GM21619 (cell line): ENCODE data around the gene MSANTD3.

Experiments
- ATAC-seq: cut with Tn5 transposase; IDR thresholded peaks from one replicate; pipeline ENCODE4 v1.9.1; 2021; ENCODE audit not compliant: unreplicated experiment

The MSANTD3 gene

GRCh38 chr9:100465274-100465673 is 38.3 kb downstream of the MSANTD3 start:
- no peak for ATAC-seq

GRCh38 chr9:100465761-100466160 is 38.8 kb downstream of the MSANTD3 start:
- ATAC-seq: no peak

GRCh38 chr9:100466171-100466828 is 39.4 kb downstream of the MSANTD3 start:
- ATAC-seq: no peak

GRCh38 chr9:100466829-100467221 is 39.9 kb downstream of the MSANTD3 start:
- no peak for ATAC-seq

- no peak for ATAC-seq
Observed at GRCh38 chr9:100468041-100468440, 41.1 kb downstream of the MSANTD3 start.

GRCh38 chr9:100472268-100472667 is 45.3 kb downstream of the MSANTD3 start:
- ATAC-seq: no peak

- peak; percentile 42 for ATAC-seq
Observed at GRCh38 chr9:100472788-100473275, 45.9 kb downstream of the MSANTD3 start, which contains the start of gene TMEFF1. TMEFF1 (plus strand) TSS chr9:100473149; CDS start chr9:100473545, 396 bp downstream.

- peak; percentile 61 for ATAC-seq
Observed at GRCh38 chr9:100473276-100474081, 46.5 kb downstream of the MSANTD3 start.

GRCh38 chr9:100474082-100474923 is 47.4 kb downstream of the MSANTD3 start:
- no peak for ATAC-seq

- no peak for ATAC-seq
Observed at GRCh38 chr9:100474924-100475276, 48.0 kb downstream of the MSANTD3 start.

- ATAC-seq: no peak
Observed at GRCh38 chr9:100477241-100477640, 50.3 kb downstream of the MSANTD3 start.

GRCh38 chr9:100478192-100478591 is 51.2 kb downstream of the MSANTD3 start:
- no peak for ATAC-seq

- no peak for ATAC-seq
Observed at GRCh38 chr9:100479820-100480219, 52.9 kb downstream of the MSANTD3 start.

GRCh38 chr9:100485196-100485595 is 58.3 kb downstream of the MSANTD3 start:
- no peak for ATAC-seq

- ATAC-seq: no peak
Observed at GRCh38 chr9:100486479-100487176, 59.7 kb downstream of the MSANTD3 start.

GRCh38 chr9:100488177-100488576 is 61.2 kb downstream of the MSANTD3 start:
- no peak for ATAC-seq

- ATAC-seq: no peak
Observed at GRCh38 chr9:100489836-100490235, 62.9 kb downstream of the MSANTD3 start.

- ATAC-seq: no peak
Observed at GRCh38 chr9:100492952-100493351, 66.0 kb downstream of the MSANTD3 start.

- no peak for ATAC-seq
Observed at GRCh38 chr9:100498592-100498991, 71.6 kb downstream of the MSANTD3 start.

GRCh38 chr9:100499460-100499859 is 72.5 kb downstream of the MSANTD3 start:
- no peak for ATAC-seq

GRCh38 chr9:100499866-100500265 is 72.9 kb downstream of the MSANTD3 start:
- ATAC-seq: no peak
